Motor neuron (in vitro differentiated cells): ENCODE data around the gene PRF1. TPM values are rescaled to one million over a fixed set of nuclear protein-coding genes. Genes with fewer than 3 reads are reported as not detected.
"Not testable (repeated sequence)": the region's sequence is repeated elsewhere in the genome, so short reads cannot be mapped to it uniquely, and the experiment has no call there.

Source experiments
- ATAC-seq, 8 experiments: fragments of 200-7000 bp; cut with Tn5 transposase; replicated peaks in 6 of 8; 2 replicates each; pipeline ENCODE4 v1.8.0; 2021; ENCODE audit warnings: mild to moderate bottlenecking in 8 of 8, moderate library complexity in 8 of 8
- H3K27ac ChIP-seq, 2 donors: fragments of 250-450 bp; sonication (Bioruptor Pico); 2 replicates each; pipeline ENCODE4 v1.9.0; 2021; ENCODE audit warnings: antibody characterized with exemption in 2 of 2, mild to moderate bottlenecking in 2 of 2, moderate library complexity in 1 of 2
- H3K4me1 ChIP-seq, 2 donors: fragments of 250-450 bp; sonication (Bioruptor Pico); replicated peaks in 1 of 2; 2 replicates each; pipeline ENCODE4 v1.6.1; 2021; ENCODE audit warnings: antibody characterized with exemption in 2 of 2, mild to moderate bottlenecking in 2 of 2, moderate library complexity in 1 of 2
- H3K4me3 ChIP-seq, 5 donors: fragments of 250-450 bp; sonication (Bioruptor Pico); 2 replicates each; pipeline ENCODE4 v1.9.0; 2021; ENCODE audit warnings: antibody characterized with exemption in 5 of 5, mild to moderate bottlenecking in 5 of 5, moderate library complexity in 4 of 5
- WGBS, 10 experiments: fragments of 450-650 bp; shearing (Covaris generic); methylation state at CpG; one replicate each; pipeline ENCODE4 v1.0.0; 2022; 5-methylcytosine and 5-hydroxymethylcytosine counted together
- in situ Hi-C, 9 experiments: fragments of 400-800 bp; cut with MboI; loops; one replicate each; pipeline ENCODE4 v1.15.0; 2021; ENCODE audit warnings: low sequenced_read_pairs in 9 of 9, low pct_unique_long_range_greater_than_20kb in 2 of 9; ENCODE audit not compliant: unreplicated experiment in 9 of 9
- total RNA-seq, 8 experiments: library from RNA; unstranded; fragments of 300-600 nt; gene quantifications; 2 replicates each; pipeline versions ENCODE4 v1.2.3 to v1.2.4, GENCODE V29; 2022

Gene PRF1
- under 1 TPM in 5 of 8 experiments, not detected in 3; 0.05 to 0.45 (median 0.42) TPM for total RNA-seq

DNA sequence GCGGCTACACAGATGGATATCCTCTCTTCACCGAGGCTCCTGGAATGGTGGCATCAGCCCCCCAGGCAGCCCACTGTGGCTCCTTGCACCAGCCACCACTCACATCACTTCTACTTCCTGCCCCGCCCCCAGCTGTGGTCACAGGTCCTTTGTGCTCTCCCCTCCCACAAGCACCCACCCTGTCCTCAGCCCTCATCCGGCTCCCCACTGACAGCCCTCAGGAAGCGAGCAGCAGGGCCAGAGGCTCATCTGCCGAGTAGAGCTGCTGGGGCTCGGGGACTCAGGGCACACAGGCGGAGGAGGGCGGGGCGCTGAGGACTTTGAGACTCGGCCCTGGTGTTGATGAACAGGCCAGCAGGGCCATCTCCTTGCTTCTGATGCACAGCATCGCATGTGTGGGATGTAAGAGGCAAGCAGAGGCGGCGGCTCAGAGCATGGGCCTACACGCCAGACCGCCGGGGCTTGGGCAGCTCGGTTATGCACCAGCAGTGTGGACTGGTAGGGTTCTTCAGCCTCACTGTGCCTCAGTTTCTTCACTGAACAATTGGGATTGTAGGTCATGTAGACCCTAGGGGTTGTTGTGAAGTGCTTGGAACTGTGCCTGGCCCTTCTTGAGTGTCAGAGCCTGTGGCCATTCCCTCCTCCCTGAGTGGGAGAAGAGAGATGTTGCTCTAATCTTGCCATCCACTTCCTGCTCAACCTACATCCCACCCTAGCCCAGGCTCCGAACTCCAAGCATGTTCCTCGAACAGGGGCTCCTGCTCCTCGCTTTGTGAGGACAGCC is at the start of gene PRF1:
TSS of gene PRF1 (minus strand) at position 77 of the 784 bp plus-strand sequence. CDS start 1,839 bp downstream, outside the sequence.
- no peak for ATAC-seq
- in situ Hi-C loops, result loop anchor here in 1 of 9 experiments (25.0 kb wide), 1 partner anchor 259 kb away; no protein-coding TSS in a partner anchor
- no peak within 1 kb of the TSS for H3K27ac ChIP-seq

DNA sequence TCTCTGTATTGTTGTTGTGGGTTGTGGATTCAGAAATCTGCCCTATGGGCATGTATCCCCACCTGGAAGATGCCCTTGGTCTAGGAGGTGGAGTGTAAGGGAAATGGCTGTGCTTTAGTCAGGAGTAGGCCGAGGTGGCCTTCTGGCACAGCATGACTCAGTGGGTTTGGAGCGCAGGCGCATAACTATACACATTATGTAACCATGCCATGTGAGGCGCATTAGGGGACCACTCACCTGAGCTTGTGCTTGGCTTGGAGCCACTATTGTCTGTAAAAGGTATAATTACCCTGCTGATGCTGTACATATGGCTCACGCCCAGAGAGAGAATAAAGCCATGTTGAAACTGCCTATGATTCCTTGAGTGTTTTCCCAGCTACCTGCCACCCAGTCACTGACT is 49.1 kb upstream of the PRF1 start:
- no peak for ATAC-seq
- Histone ChIP-seq H3K4me1 (no peaks in the 10 kb centered on the region), H3K27ac (no peak overlapping the region), H3K4me3 (no peak overlapping the region)
- 80 to 100% (median 93%) methylated on average over 1 to 3 of the region's 5 CpGs; no CpG with 5 or more reads in 7 of the 10 experiments for WGBS, 10 experiments
- in situ Hi-C loops, result no loop called here

More for the DNA sequence above, at the start of gene PRF1:
- WGBS, 10 experiments, result 100% methylated on average over 1 to 5 of the region's 21 CpGs; no CpG with 5 or more reads in 6 of the 10 experiments
- no peak within 1 kb of the TSS for H3K4me3 ChIP-seq
- H3K4me1 ChIP-seq, result no peaks in the 10 kb centered on the region

DNA sequence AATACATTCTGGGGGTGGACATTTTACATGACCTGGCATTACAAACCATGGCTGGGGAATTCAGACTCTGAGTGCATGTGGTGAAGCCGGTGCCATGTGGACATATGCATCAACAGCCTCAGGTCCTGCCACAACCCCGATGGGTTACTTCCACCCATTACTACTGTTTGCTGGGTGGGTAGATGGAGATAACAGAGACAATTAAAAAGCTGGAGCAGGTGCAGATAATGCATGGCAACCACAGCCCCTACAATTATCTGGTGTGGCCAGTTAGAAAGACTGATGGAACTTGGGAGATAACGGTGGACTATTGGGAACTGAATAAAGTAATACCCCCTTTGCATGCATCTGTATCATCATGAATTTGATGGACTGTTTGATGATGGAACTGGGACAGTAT is 48.2 kb upstream of the PRF1 start:
- ATAC-seq, result no peak

DNA sequence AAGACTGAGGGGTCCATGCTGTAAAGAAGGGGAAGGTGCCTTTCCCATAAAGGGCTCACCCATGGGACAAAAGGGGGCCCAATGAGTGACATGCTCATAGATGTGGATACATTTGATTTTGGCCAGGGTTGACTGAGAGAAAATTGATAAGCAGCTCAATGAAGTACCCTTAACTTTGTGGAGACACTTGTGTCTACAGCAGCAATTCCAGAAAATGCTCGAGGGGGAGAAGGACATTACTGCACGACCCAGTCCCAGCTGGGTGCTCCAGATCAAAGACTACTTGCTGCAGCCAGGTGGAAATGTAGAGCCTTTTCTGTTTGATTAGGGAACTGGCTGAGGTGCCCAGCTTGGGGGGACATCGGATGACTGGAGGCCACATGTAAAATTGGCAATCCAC is 47.6 kb upstream of the PRF1 start:
- WGBS, 10 experiments, result 47 to 83% (median 68%) methylated on average over 1 to 3 of the region's 3 CpGs; no CpG with 5 or more reads in 5 of the 10 experiments
- in situ Hi-C loops, result no loop called here
- H3K4me3 ChIP-seq, result no peak overlapping the region
- H3K27ac ChIP-seq, result no peak overlapping the region
- H3K4me1 ChIP-seq, result peaks cover 0 to 5% of the 10 kb centered on the region in 2 donors
- no peak for ATAC-seq

More for the DNA sequence above, 48.2 kb upstream of the PRF1 start:
- in situ Hi-C loops, result no loop called here
- H3K4me1 ChIP-seq, result no peaks in the 10 kb centered on the region
- WGBS, 10 experiments, result 78 to 100% (median 83%) methylated on average over 1 to 3 of the region's 3 CpGs; no CpG with 5 or more reads in 5 of the 10 experiments
- no peak overlapping the region for H3K4me3 ChIP-seq
- H3K27ac ChIP-seq, result no peak overlapping the region

DNA sequence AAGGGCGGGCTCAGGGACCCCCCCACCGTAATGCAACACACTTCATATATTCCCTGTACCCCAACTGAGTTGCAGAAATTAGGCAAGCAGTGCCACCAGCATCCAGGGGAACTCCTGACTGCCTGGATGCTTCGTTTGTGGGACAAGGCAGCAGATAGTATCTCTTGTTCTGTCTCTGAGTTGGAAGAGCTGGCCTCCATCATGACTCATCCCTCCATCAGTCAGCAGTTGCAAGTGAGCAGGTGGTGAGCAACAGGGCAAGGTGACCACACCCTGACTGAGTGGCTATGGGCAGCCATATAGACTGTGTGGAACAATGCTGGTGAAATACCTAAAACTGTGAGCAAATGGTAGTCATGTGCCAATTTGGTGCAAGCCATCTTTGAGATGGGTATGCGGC is 47.0 kb upstream of the PRF1 start:
- H3K4me3 ChIP-seq, result no peak overlapping the region
- H3K27ac ChIP-seq, result no peak overlapping the region
- H3K4me1 ChIP-seq, result peaks cover 0 to 11% of the 10 kb centered on the region in 2 donors
- 10 to 80% (median 46%) methylated on average over 1 to 2 of the region's 4 CpGs; no CpG with 5 or more reads in 4 of the 10 experiments for WGBS, 10 experiments
- in situ Hi-C loops, result no loop called here
- peak in 7 of 8 experiments; percentile 53 to 80 (median 70) for ATAC-seq

DNA sequence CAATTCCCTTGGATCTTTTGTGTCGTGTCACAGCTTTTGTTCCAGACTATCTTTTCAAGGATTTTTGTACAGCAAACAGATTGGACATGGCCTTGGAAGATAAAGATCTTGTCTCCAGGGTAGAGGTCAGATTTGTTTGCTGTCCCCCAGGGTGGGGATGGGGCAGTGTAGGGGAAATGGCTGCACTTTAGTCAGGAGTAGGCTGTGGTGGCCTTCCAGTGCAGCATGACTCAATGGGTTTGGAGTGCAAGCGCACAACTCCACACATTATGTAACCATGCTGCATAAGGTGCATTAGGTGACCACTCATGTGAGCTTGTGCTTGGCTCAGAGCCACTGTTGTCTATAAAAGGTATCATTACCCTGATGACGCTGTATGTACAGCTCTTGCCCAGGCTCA is 45.9 kb upstream of the PRF1 start:
- no peak overlapping the region for H3K4me3 ChIP-seq
- in situ Hi-C loops, result no loop called here
- H3K27ac ChIP-seq, result no peak overlapping the region
- WGBS, 10 experiments, result 82 to 100% (median 100%) methylated on average over 1 to 3 of the region's 3 CpGs; no CpG with 5 or more reads in 3 of the 10 experiments
- no peak for ATAC-seq
- H3K4me1 ChIP-seq, result peaks cover 0 to 11% of the 10 kb centered on the region in 2 donors

DNA sequence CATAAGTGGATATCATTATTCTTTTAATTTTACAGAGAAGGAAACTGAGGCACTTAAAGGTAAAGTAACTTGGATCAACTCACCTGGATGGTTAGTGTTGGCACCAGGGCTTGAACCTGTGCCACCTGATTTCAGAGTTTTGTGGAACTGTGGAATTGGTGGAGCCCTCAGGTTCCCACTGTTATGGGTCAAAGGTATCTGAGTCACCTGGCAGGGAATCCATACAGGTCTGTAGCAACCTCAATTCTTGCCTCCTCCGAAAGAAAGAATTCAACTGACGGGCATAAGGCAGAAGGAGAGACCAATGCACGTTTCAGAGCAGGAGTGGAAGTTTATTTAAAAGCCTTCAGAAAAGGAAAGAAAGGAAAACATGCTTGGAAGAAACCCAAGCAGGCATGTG is 44.5 kb upstream of the PRF1 start:
- WGBS, 10 experiments, result 63 to 100% (median 95%) methylated on average over 1 to 3 of the region's 3 CpGs; no CpG with 5 or more reads in 3 of the 10 experiments
- ATAC-seq, result no peak
- Histone ChIP-seq H3K27ac (no peak overlapping the region), H3K4me1 (peaks cover 0 to 11% of the 10 kb centered on the region in 2 donors), H3K4me3 (no peak overlapping the region)
- in situ Hi-C loops, result no loop called here

DNA sequence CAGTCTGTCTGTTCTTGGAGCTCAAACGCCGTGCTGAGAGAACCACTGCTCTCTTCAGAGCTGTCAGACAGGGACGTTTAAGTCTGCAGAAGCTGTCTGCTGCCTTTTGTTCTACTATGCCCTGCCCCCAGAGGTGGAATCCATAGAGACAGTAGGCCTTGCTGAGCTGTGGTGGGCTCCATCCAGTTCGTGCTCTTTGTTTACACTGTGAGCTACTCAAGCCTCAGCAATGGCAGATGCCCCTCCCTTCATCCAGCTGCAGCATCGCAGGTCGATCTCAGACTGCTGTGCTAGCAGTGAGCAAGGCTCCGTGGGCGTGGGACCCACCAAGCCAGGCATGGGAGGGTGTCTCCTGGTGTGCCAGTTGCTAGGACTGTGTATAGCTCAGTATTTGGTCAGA is 42.4 kb upstream of the PRF1 start:
- WGBS, 10 experiments, result 7 to 39% (median 13%) methylated on average over 2 to 4 of the region's 8 CpGs; no CpG with 5 or more reads in 7 of the 10 experiments

DNA sequence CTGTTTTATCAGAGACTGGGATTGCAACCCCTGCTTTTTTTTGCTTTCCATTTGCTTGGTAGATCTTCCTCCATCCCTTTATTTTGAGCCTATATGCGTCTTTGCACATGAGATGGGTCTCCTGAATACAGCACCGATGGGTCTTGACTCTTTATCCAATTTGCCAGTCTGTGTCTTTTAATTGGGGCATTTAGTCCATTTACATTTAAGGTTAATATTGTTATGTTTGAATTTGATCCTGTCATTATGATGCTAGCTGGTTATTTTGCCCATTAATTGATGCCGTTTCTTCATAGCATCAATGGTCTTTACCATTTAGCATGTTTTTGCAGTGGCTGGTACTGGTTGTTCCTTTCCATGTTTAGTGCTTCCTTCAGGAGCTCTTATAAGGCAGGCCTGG is 40.7 kb upstream of the PRF1 start:
- in situ Hi-C loops, H3K4me3 ChIP-seq, ATAC-seq, H3K27ac ChIP-seq: not testable (repeated sequence)
- 60% methylated on average over 2 of the region's 3 CpGs; no CpG with 5 or more reads in 9 of the 10 experiments for WGBS, 10 experiments
- peaks cover 0 to 11% of the 10 kb centered on the region in 2 donors for H3K4me1 ChIP-seq

More for the DNA sequence above, 42.4 kb upstream of the PRF1 start:
- peak in 5 of 8 experiments; percentile 59 to 90 (median 65) for ATAC-seq
- Histone ChIP-seq H3K4me1 (peaks cover 0 to 11% of the 10 kb centered on the region in 2 donors), H3K27ac (peak overlapping the region in 1 of 2 donors; percentile 62)
- H3K4me3 ChIP-seq, in situ Hi-C loops: not testable (repeated sequence)

DNA sequence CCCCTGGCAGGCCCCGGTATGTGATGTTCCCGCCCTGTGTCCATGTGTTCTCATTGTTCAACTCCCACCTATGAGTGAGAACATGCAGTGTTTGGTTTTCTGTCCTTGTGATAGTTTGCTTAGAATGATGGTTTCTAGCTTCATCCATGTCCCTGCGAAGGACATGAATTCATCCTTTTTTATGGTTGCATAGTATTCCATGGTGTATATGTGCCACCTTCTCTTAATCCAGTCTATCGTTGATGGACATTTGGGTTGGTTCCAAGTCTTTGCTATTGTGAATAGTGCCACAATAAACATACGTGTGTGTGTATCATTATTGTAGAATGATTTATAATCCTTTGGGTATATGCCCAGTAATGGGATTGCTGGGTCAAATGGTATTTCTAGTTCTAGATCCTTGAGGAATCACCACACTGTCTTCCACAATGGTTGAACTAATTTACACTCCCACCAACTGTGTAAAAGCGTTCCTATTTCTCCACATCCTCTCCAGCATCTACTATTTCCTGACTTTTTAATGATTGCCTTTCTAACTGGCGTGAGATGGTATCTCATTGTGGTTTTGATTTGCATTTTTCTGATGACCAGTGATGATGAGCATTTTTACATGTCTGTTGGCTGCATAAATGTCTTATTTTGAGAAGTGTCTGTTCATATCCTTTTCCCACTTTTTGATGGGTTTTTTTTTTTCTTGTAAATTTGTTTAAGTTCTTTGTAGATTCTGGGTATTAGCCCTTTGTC is 37.3 kb upstream of the PRF1 start:
- WGBS, 10 experiments, result 0 to 100% (median 80%) methylated on average over 1 to 4 of the region's 7 CpGs; no CpG with 5 or more reads in 3 of the 10 experiments
- H3K27ac ChIP-seq, H3K4me1 ChIP-seq, H3K4me3 ChIP-seq, in situ Hi-C loops, ATAC-seq: not testable (repeated sequence)

DNA sequence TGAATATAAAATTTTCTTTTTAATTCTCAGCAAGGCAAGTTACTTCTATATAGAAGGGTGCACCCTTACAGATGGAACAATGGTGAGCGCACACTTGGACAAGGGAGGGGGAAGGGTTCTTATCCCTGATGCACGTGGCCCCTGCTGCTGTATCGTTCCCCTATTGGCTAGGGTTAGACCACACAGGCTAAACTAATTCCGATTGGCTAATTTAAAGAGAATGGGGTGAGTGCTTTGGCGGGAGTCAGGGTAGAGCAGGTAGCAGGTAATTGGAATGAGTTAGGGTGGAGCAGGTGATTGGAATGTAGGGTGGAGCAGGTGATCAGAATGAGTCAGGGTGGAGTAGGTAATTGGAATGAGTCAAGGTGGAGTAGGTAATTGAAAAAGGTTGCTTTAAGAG is 32.0 kb upstream of the PRF1 start:
- peaks cover 8 to 14% of the 10 kb centered on the region in 2 donors for H3K4me1 ChIP-seq
- in situ Hi-C loops, H3K27ac ChIP-seq, H3K4me3 ChIP-seq: not testable (repeated sequence)
- ATAC-seq, result peak in 3 of 8 experiments; percentile 55 to 62 (median 58)
- 17 to 100% (median 84%) methylated on average over 1 to 5 of the region's 5 CpGs; no CpG with 5 or more reads in 1 of the 10 experiments for WGBS, 10 experiments

DNA sequence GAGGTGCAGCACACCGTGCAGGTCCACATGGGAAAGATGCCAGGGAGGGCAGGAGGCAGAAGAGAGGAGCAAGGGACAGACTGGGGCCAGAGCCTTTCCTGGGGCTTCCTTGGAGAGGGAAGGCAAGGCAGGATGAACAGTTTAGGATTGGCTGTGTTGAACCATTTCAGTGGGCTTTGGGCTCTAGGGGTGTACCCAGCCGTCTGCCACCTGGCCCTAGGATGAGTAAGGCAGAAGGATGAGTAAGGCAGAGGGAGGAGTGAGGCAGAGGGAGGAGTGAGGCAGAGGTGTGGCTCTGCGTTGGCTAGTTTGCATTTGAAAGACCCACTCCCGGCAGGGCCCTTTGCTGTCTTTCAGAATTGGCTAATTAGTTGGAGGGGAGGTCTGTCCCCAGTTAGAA is 31.5 kb upstream of the PRF1 start:
- Histone ChIP-seq H3K27ac (no peak overlapping the region), H3K4me3 (no peak overlapping the region), H3K4me1 (peaks cover 8 to 14% of the 10 kb centered on the region in 2 donors)
- peak; percentile 49 to 99 (median 92) for ATAC-seq
- in situ Hi-C loops, result no loop called here
- WGBS, 10 experiments, result 0% methylated on average over 1 to 2 of the region's 4 CpGs; no CpG with 5 or more reads in 8 of the 10 experiments

DNA sequence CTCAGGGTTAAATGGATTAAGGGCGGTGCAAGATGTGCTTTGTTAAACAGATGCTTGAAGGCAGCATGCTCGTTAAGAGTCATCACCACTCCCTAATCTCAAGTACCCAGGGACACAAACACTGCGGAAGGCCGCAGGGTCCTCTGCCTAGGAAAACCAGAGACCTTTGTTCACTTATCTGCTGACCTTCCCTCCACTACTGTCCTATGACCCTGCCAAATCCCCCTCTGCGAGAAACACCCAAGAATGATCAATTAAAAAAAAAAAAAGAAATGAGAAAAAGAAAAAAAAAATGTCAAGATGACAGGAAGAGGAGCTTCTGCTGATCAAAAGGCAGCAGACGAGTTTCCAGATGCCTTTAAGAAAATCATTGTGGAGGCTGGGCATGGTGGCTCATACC is 29.2 kb upstream of the PRF1 start:
- ATAC-seq, H3K27ac ChIP-seq, H3K4me3 ChIP-seq, in situ Hi-C loops: not testable (repeated sequence)
- 0 to 100% (median 60%) methylated on average over 1 to 2 of the region's 6 CpGs; no CpG with 5 or more reads in 5 of the 10 experiments for WGBS, 10 experiments
- peaks cover 8 to 14% of the 10 kb centered on the region in 2 donors for H3K4me1 ChIP-seq
